Brain microvascular endothelial cell (primary cell): Measurements from ENCODE around the gene AFF1.

Experiments used
- DNase-seq: peaks from one replicate; pipeline ENCODE4 v3.0.0-alpha.2; 2020
- H3K27ac ChIP-seq: fragments of 250-450 bp; sonication (Bioruptor Pico); 2 replicates; pipeline ENCODE4 v1.5.1; 2020; ENCODE audit warnings: mild to moderate bottlenecking, moderate library complexity
- H3K27me3 ChIP-seq: fragments of 250-450 bp; sonication (Bioruptor Pico); replicated peaks from 2 replicates; pipeline ENCODE4 v1.5.1; 2020; ENCODE audit warnings: mild to moderate bottlenecking
- H3K36me3 ChIP-seq: fragments of 250-450 bp; sonication (Bioruptor Pico); replicated peaks from 2 replicates; pipeline ENCODE4 v1.5.1; 2020; ENCODE audit warnings: mild to moderate bottlenecking
- H3K4me3 ChIP-seq: 2 replicates; pipeline ENCODE4 v1.5.1; 2011; ENCODE audit warnings: low read depth, mild to moderate bottlenecking, control low read depth, low read length, moderate library complexity
- CTCF ChIP-seq: IDR thresholded peaks from 2 replicates; pipeline ENCODE4 v1.5.1; 2011; ENCODE audit warnings: low read depth, mild to moderate bottlenecking, moderate library complexity, low read length, control low read depth, inconsistent platforms; ENCODE audit errors: missing control alignments
- in situ Hi-C: cut with HindIII; loops from 2 replicates; pipeline ENCODE4 v1.10.0; 2017; ENCODE audit warnings: low sequenced_read_pairs, low pct_ligation_motif_present

The AFF1 gene

GRCh38 chr4:87086143-87086805, 151.5 kb downstream of the AFF1 start:
- H3K27ac ChIP-seq: no peak overlapping the region
- H3K27me3 ChIP-seq: no peaks in the 10 kb centered on the region
- DNase-seq: no peak
- H3K36me3 ChIP-seq: no peaks in the 10 kb centered on the region
- in situ Hi-C loops: no loop called here
- H3K4me3 ChIP-seq: no peak overlapping the region
- TF ChIP-seq CTCF: no peak

DNA sequence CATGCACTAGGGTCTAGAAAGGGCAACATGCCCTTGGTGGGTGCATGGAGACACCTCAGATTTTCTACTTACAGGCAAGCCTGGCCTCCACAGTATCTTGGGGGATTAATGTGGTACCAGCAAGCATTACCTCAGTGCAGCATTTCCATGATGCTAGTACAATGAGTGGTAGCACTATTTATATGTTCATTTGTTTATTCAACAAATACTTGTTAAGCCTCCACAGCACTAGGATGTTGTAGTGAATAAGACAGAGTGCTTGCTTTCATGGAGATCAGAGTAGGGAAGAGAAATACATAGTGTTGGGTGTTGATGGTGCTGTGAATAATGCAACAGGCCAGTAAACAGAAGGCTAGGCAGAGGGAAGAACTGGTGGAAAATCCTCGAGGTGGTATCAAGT, 152.2 kb downstream of the AFF1 start:
- no peak for TF ChIP-seq CTCF
- in situ Hi-C loops: no loop called here
- DNase-seq: no peak
- H3K4me3 ChIP-seq: no peak overlapping the region
- H3K27me3 ChIP-seq: no peaks in the 10 kb centered on the region
- no peak overlapping the region for H3K27ac ChIP-seq
- no peaks in the 10 kb centered on the region for H3K36me3 ChIP-seq

GRCh38 chr4:87087420-87087819, 152.6 kb downstream of the AFF1 start:
- in situ Hi-C loops: no loop called here
- Histone ChIP-seq H3K27ac (no peak overlapping the region), H3K4me3 (no peak overlapping the region), H3K27me3 (no peaks in the 10 kb centered on the region), H3K36me3 (no peaks in the 10 kb centered on the region)
- DNase-seq: no peak
- TF ChIP-seq CTCF: no peak

- TF ChIP-seq CTCF: no peak
- Histone ChIP-seq H3K4me3 (no peak overlapping the region), H3K36me3 (no peaks in the 10 kb centered on the region), H3K27ac (no peak overlapping the region), H3K27me3 (no peaks in the 10 kb centered on the region)
- DNase-seq: no peak
- in situ Hi-C loops: no loop called here
Measured at GRCh38 chr4:87088186-87088585, 153.4 kb downstream of the AFF1 start.

DNA sequence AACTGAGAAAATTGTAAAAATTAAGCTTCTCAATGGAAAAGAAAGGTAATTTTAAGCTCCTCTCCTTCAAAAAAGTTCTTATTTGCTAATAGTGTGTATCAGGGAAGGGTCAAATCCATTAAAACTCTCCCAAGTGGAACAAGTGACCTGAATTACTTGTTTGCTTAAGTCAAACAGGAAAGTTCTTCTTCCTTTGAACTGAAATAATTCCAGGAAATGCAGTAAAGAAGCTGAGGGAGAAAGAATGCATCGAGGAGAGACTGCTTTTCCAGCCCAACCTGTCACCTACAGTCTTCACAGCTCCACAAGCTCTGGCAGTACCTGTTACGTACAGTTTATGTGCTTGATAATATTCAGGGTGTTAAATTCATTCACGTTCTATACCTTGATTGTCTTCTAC, 154.6 kb downstream of the AFF1 start:
- Histone ChIP-seq H3K4me3 (no peak overlapping the region), H3K36me3 (no peaks in the 10 kb centered on the region), H3K27me3 (no peaks in the 10 kb centered on the region), H3K27ac (no peak overlapping the region)
- TF ChIP-seq CTCF: no peak
- in situ Hi-C loops: no loop called here
- DNase-seq: no peak

DNA sequence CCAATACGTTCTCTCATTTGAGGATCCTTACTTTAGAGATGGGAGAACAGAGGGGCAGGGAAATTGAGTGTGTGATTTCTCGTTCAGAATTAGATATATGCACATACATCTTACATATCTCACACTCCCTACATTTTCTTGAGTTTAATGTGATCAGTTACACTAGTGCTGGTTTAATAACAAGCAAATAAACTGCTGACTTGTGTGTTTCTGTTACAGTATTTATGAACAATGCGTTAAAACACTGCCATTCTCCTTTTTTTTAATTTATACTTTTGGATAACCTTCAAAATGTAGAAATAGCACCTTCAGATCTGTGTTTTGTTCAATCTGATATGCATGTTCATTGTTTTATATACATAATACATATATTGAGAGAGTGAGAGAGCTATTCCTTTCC, 155.5 kb downstream of the AFF1 start:
- no peak overlapping the region for H3K27ac ChIP-seq
- no peak for TF ChIP-seq CTCF
- H3K36me3 ChIP-seq: no peaks in the 10 kb centered on the region
- H3K4me3 ChIP-seq: no peak overlapping the region
- DNase-seq: no peak
- in situ Hi-C loops: no loop called here
- H3K27me3 ChIP-seq: no peaks in the 10 kb centered on the region
